Loucy (cell line): ENCODE results near the gene VEGFD.

Experiments
- EZH2phosphoT487 ChIP-seq: fragments of 200-600 bp; IDR thresholded peaks from 2 replicates; pipeline ENCODE4 v1.6.1; 2018; ENCODE audit warnings: antibody characterized with exemption, mild to moderate bottlenecking, moderate library complexity, borderline replicate concordance
- TF ChIP-seq, protein P1 (sequence below): fragments of 200-600 bp; sonication (generic); conservative IDR thresholded peaks from 2 replicates; pipeline ENCODE4 v1.5.1; 2014; ENCODE audit warnings: mild to moderate bottlenecking, antibody characterized with exemption, low read length

DNA sequence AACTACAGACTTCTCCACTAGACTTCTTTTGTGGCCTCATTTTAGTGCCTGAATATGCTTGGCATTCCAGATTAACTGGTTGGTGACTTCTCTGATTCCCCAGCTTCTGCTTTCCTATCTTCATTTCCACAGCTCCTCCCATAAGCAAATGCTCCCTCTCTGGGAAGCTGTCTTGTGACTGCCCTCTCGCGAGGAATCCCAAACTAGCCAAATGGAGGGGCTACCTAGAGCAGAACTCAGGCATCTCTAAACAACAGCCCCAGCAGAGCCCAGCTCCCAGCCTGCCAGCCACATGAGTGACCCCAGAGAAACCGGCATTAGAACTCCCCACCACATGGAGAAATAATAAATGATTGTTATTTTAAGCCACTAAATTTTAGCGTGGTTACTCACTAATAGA, 7.6 kb upstream of the VEGFD start:
- TF ChIP-seq, protein P1, sequence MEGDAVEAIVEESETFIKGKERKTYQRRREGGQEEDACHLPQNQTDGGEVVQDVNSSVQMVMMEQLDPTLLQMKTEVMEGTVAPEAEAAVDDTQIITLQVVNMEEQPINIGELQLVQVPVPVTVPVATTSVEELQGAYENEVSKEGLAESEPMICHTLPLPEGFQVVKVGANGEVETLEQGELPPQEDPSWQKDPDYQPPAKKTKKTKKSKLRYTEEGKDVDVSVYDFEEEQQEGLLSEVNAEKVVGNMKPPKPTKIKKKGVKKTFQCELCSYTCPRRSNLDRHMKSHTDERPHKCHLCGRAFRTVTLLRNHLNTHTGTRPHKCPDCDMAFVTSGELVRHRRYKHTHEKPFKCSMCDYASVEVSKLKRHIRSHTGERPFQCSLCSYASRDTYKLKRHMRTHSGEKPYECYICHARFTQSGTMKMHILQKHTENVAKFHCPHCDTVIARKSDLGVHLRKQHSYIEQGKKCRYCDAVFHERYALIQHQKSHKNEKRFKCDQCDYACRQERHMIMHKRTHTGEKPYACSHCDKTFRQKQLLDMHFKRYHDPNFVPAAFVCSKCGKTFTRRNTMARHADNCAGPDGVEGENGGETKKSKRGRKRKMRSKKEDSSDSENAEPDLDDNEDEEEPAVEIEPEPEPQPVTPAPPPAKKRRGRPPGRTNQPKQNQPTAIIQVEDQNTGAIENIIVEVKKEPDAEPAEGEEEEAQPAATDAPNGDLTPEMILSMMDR = no peak
- no peak for TF ChIP-seq EZH2phosphoT487
